ENCODE measurements around the gene BEST4.
"Not testable (repeated sequence)": the region's sequence is repeated elsewhere in the genome, so short reads cannot be mapped to it uniquely, and the experiment has no call there.

The BEST4 gene

GRCh38 chr1:44819196-44819607, 31.2 kb upstream of the BEST4 start:
- no peak for DNase-seq

DNA sequence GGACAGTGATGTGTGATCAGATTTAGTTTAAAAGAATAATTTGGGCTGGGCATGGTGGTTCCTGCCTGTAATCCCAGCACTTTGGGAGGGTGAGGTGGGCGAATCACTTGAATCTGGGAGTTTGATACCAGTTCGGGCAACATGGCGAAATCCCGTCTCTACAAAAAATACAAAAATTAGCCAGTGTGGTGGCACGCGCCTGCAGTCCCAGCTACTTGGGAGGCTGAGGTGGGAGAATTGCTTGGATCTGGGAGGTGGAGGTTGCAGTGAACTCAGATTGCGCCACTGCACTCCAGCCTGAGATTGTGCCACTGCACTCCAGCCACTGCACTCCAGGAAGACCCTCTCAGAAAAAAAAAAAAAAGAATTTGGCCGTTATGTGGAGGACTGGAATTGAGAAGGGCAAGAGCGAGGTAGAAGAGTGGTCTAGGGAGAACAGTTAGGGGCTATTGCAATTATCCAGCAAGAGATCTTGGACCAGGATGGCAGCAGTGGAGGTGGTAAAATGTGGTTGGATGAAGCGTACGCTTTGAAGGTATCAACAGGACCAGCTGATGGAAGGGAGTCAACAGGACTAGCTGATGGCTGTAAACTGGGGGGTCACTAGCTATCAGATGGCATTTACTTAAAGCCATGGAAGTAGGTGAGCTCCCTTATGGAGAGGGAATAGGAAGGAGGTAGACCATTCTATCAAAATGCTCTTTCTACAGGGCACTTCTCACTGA, 30.0 kb upstream of the BEST4 start:
- DNase-seq: no peak

DNA sequence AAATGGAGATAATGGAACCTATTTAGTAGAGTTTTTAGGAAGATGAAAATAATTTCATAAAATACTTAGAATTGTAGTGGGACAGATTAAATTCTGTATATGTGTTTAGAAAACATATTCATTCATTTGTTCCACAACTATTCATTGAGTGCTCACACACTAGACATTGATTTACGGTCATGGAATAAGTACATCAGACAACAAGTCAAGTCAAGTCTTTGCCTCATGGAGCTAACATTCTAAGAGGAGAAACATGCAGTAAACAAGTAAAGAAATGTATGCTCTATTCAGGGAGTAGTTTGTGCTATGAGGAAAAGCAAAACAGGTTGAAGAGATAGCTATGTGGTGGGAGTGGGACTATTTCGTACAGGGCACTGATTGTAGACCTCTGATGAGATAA, 29.3 kb upstream of the BEST4 start:
- no peak for DNase-seq

- DNase-seq: not testable (repeated sequence)
Measured at GRCh38 chr1:44815926-44816325, 28.0 kb upstream of the BEST4 start.

GRCh38 chr1:44812822-44813543, 25.0 kb upstream of the BEST4 start:
- DNase-seq: no peak

- no peak for DNase-seq
Measured at GRCh38 chr1:44811234-44811633, 23.3 kb upstream of the BEST4 start.

DNA sequence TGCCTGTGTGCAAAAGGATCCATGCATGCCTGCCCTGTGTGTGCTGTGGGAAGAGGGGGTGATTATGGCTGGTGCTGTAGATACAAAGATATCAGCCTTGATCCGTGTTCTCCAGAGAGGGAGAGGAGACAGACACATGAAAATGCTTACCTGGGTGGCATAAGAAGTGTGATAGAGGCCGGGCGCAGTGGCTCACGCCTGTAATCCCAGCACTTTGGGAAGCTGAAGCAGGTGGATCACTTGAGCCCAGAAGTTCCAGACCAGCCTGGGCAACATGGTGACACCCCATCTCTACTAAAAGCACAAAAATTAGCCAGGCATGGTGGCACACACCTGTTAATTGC, 22.8 kb upstream of the BEST4 start:
- not testable (repeated sequence) for DNase-seq

- no peak for DNase-seq
Measured at GRCh38 chr1:44810101-44810761, 22.3 kb upstream of the BEST4 start.

DNA sequence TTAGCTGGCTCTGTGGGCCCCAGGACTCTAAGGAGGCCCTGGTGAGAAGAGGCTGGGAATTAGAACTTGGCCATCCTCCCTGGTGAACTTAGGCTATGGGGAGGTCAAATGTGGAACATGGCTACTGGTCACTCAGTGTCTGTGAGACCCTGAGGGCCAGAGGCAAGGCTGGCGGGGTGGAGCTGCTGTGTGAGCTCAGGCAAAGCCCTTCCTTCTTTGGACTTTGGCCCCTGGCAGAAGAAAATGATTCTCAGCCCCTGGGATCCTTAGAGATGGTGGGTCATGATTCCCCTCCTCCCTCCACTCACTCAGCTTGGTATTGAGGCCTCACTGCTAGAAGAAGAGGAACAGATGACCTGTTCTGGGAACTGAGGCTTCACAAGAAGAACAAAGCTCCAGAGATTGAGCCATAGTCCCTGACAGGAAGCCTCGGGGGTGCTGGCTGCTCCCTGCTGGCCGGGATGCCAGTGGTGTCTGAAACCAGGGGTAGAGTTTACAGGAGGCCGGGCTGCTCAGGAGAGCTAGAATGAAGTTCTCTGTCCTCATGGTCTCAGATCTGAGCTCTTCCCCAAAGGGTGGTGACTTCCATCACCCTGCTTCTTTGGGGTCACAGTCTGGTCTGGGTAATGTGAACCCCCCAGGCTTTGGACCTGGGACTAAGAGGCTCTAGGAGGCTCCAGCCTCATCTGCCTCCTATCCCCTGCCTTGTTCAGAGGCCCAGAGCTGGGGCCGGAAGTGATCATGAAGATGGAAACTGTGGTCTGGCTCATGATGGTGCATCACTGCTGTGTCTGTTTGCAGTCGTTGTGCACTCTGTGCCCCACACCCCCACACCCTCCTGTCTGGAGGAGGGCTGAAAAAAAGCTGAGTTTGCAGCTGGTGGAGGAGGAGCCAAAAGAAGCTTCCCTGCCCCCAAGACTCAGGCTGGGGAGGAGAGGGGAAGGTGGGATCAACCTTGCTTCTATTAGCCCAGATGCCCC, 21.3 kb upstream of the BEST4 start:
- no peak for DNase-seq

GRCh38 chr1:44808063-44808937, 20.3 kb upstream of the BEST4 start, which contains the start of gene BTBD19:
BTBD19 (plus strand) TSS chr1:44808523; CDS start chr1:44808821, 298 bp downstream.
- no peak for DNase-seq

GRCh38 chr1:44807364-44808062, 19.5 kb upstream of the BEST4 start:
- DNase-seq: no peak

- DNase-seq: no peak
Measured at GRCh38 chr1:44806704-44807363, 18.9 kb upstream of the BEST4 start, which contains the start of gene DYNLT4. DYNLT4 (minus strand) TSS chr1:44807351; CDS start chr1:44806668, 683 bp downstream.

GRCh38 chr1:44806025-44806703, 18.2 kb upstream of the BEST4 start:
- DNase-seq: no peak

DNA sequence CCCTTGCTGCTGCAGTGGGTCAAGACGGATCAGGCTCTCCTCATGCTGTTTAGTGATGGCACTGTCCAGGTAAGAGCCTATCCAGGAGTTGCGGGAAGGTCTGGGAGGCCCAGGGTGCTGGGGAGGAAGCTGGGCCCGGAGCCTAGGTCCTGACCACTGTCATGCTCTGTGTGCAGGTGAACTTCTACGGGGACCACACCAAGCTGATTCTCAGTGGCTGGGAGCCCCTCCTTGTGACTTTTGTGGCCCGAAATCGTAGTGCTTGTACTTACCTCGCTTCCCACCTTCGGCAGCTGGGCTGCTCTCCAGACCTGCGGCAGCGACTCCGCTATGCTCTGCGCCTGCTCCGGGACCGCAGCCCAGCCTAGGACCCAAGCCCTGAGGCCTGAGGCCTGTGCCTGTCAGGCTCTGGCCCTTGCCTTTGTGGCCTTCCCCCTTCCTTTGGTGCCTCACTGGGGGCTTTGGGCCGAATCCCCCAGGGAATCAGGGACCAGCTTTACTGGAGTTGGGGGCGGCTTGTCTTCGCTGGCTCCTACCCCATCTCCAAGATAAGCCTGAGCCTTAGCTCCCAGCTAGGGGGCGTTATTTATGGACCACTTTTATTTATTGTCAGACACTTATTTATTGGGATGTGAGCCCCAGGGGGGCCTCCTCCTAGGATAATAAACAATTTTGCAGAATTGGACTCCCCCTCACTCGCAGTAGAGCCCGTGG, 17.5 kb upstream of the BEST4 start:
- DNase-seq: no peak

GRCh38 chr1:44803312-44804095, 15.5 kb upstream of the BEST4 start:
- no peak for DNase-seq

DNA sequence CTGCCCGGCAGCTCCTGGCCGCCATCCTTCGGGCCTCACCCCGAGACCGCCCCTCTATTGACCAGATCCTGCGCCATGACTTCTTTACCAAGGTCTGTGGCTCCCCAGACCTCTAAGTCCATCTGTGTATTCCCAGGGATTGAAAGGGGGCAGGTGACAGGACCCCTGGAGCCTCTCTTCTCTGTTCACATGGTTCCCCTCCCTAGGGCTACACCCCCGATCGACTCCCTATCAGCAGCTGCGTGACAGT, 15.0 kb upstream of the BEST4 start:
- no peak for DNase-seq

GRCh38 chr1:44802306-44803061, 14.5 kb upstream of the BEST4 start:
- DNase-seq: no peak
